ENCODE measurements around the gene CXCL13. TPM values are rescaled to one million over a fixed set of nuclear protein-coding genes. Genes with fewer than 3 reads are reported as not detected.
"Not testable (repeated sequence)": the region's sequence is repeated elsewhere in the genome, so short reads cannot be mapped to it uniquely, and the experiment has no call there.

The CXCL13 gene
- total RNA-seq, 1 experiment from 2014 or later: not detected

GRCh38 chr4:77564231-77564630, 41.4 kb upstream of the CXCL13 start:
- H3K4me3 ChIP-seq: no peak overlapping the region
- H3K79me2 ChIP-seq (ENCODE audit: low read depth): no peaks in the 10 kb centered on the region
- H3K9me2 ChIP-seq (ENCODE audit: insufficient read depth): no peaks in the 10 kb centered on the region
- H3K27ac ChIP-seq: no peak overlapping the region
- no peaks in the 10 kb centered on the region for H3F3A ChIP-seq (ENCODE audit: insufficient read depth, low read depth)
- no peaks in the 10 kb centered on the region for H3K27me3 ChIP-seq (ENCODE audit: insufficient read depth, low read depth)
- TF ChIP-seq CTCF (conservative IDR thresholded peaks at IDR 0.05) (no peak), EZH2 (IDR thresholded peaks at IDR 0.05; ENCODE audit: low read depth) (no peak)
- no peak for DNase-seq
- H3K4me1 ChIP-seq (replicated peaks; ENCODE audit: insufficient read depth): no peaks in the 10 kb centered on the region
- H2AFZ ChIP-seq: no peak overlapping the region
- H3K9me3 ChIP-seq (ENCODE audit: insufficient read depth, low read depth): no peaks in the 10 kb centered on the region
- ChIA-PET CTCF (no interaction called here), POLR2A (ENCODE audit: unreplicated experiment) (no interaction called here)
- intact Hi-C loops (cut with micrococcal nuclease; ENCODE audit: unreplicated experiment): no loop called here
- no TSS peak for BruUV-seq (replicated peaks)
- no peak overlapping the region; the same call in 1 of the 2 replicates for H3K4me2 ChIP-seq
- no peaks in the 10 kb centered on the region for H4K20me1 ChIP-seq (ENCODE audit: insufficient read depth)
- no peaks in the 10 kb centered on the region for H3K36me3 ChIP-seq (ENCODE audit: low read depth)

- Histone ChIP-seq H3K27me3 (ENCODE audit: insufficient read depth, low read depth) (no peaks in the 10 kb centered on the region), H3K27ac (no peak overlapping the region), H3K9me3 (ENCODE audit: insufficient read depth, low read depth) (no peaks in the 10 kb centered on the region), H3K9me2 (ENCODE audit: insufficient read depth) (no peaks in the 10 kb centered on the region), H3K79me2 (ENCODE audit: low read depth) (no peaks in the 10 kb centered on the region), H3K4me2 (no peak overlapping the region), H2AFZ (no peak overlapping the region), H3K4me3 (no peak overlapping the region), H3F3A (ENCODE audit: insufficient read depth, low read depth) (no peaks in the 10 kb centered on the region), H3K36me3 (ENCODE audit: low read depth) (no peaks in the 10 kb centered on the region), H4K20me1 (ENCODE audit: insufficient read depth) (no peaks in the 10 kb centered on the region), H3K4me1 (replicated peaks; ENCODE audit: insufficient read depth) (no peaks in the 10 kb centered on the region)
- no TSS peak for BruUV-seq (replicated peaks)
- intact Hi-C loops (cut with micrococcal nuclease; ENCODE audit: unreplicated experiment): no loop called here
- DNase-seq: no peak
- TF ChIP-seq EZH2 (IDR thresholded peaks at IDR 0.05; ENCODE audit: low read depth) (no peak), CTCF (conservative IDR thresholded peaks at IDR 0.05) (no peak)
- ChIA-PET CTCF (interaction anchor here (0.7 kb wide), 1 partner anchor 28 kb away, joined by 5 read pairs; no protein-coding TSS in a partner anchor), POLR2A (ENCODE audit: unreplicated experiment) (no interaction called here)
Observed at GRCh38 chr4:77566148-77566547, 39.5 kb upstream of the CXCL13 start.

- H3K9me3 ChIP-seq (ENCODE audit: insufficient read depth, low read depth): no peaks in the 10 kb centered on the region
- no TSS peak for BruUV-seq (replicated peaks)
- no peaks in the 10 kb centered on the region for H3K79me2 ChIP-seq (ENCODE audit: low read depth)
- no peaks in the 10 kb centered on the region for H3K4me1 ChIP-seq (replicated peaks; ENCODE audit: insufficient read depth)
- TF ChIP-seq EZH2 (IDR thresholded peaks at IDR 0.05; ENCODE audit: low read depth) (no peak), CTCF (conservative IDR thresholded peaks at IDR 0.05) (no peak)
- no peaks in the 10 kb centered on the region for H4K20me1 ChIP-seq (ENCODE audit: insufficient read depth)
- H3F3A ChIP-seq (ENCODE audit: insufficient read depth, low read depth): no peaks in the 10 kb centered on the region
- H3K27ac ChIP-seq: no peak overlapping the region
- H3K4me2 ChIP-seq: no peak overlapping the region
- ChIA-PET CTCF (no interaction called here), POLR2A (ENCODE audit: unreplicated experiment) (no interaction called here)
- H3K4me3 ChIP-seq: no peak overlapping the region
- H3K27me3 ChIP-seq (ENCODE audit: insufficient read depth, low read depth): no peaks in the 10 kb centered on the region
- no peaks in the 10 kb centered on the region for H3K36me3 ChIP-seq (ENCODE audit: low read depth)
- no peak overlapping the region for H2AFZ ChIP-seq
- no peaks in the 10 kb centered on the region for H3K9me2 ChIP-seq (ENCODE audit: insufficient read depth)
- no peak for DNase-seq
- intact Hi-C loops (cut with micrococcal nuclease; ENCODE audit: unreplicated experiment): no loop called here
Observed at GRCh38 chr4:77567549-77567948, 38.1 kb upstream of the CXCL13 start.

GRCh38 chr4:77570508-77571214, 35.0 kb upstream of the CXCL13 start:
- POLR2A ChIA-PET (ENCODE audit: unreplicated experiment); H2AFZ ChIP-seq; BruUV-seq (replicated peaks); H3K4me3 ChIP-seq; H3K9me2 ChIP-seq (ENCODE audit: insufficient read depth); intact Hi-C loops (cut with micrococcal nuclease; ENCODE audit: unreplicated experiment); H3K4me2 ChIP-seq; H3K4me1 ChIP-seq (replicated peaks; ENCODE audit: insufficient read depth); CTCF ChIA-PET; H4K20me1 ChIP-seq (ENCODE audit: insufficient read depth); H3K36me3 ChIP-seq (ENCODE audit: low read depth); H3K79me2 ChIP-seq (ENCODE audit: low read depth); DNase-seq; H3K27me3 ChIP-seq (ENCODE audit: insufficient read depth, low read depth); H3K27ac ChIP-seq; H3K9me3 ChIP-seq (ENCODE audit: insufficient read depth, low read depth); H3F3A ChIP-seq (ENCODE audit: insufficient read depth, low read depth): not testable (repeated sequence)

All from PC-9 (cell line).